ENCODE results near the gene RTL10. TPM values are rescaled to one million over a fixed set of nuclear protein-coding genes. Genes with fewer than 3 reads are reported as not detected.

Gene RTL10
- total RNA-seq, 1 experiment from 2014 or later = 25.6 TPM

DNA sequence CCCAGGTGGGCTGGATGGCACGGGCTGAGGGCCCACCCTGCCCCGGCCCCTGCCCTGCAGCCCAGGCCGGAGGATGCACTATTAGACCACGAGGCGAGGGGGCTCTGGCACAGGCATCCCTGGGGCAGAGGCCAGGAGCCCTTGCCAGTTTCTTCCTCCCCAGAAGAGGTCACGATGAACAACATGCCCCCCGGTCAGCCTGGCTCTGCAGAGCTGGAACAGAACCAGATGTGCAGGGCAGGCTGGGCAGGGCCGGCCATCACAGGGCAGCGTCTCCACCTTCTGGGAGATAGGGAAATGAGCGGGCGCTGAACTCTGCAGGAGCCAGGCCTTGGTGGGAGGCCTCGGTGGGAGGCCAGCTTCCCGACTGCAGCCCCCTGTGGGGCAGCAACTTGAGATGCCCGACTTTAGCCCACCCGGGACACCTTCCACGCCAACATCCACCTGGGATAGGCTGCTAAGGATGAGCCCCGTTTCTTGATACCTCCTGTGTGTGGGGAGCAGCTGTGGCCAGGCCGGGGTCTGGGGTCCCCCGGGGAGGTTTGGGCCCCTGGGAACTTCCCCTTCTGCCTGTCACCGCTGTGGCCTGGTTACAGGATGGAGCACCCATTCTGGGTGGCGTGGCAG is 21.8 kb upstream of the RTL10 start:
- intact Hi-C loops (cut with micrococcal nuclease; ENCODE audit: unreplicated experiment) = no loop called here
- ChIA-PET CTCF (no interaction called here), POLR2A (ENCODE audit: low non-redundant PET) (no interaction called here)
- Histone ChIP-seq H3K27me3 (replicated peaks; ENCODE audit: insufficient read depth, low read depth, low read length, poor library complexity) (no peaks in the 10 kb centered on the region), H3K36me3 (ENCODE audit: insufficient read depth, low read length, poor library complexity, severe bottlenecking) (peaks cover 3% of the 10 kb centered on the region), H3K4me3 (ENCODE audit: low read depth, low read length, poor library complexity, severe bottlenecking) (no peak overlapping the region), H3K9me3 (ENCODE audit: low read depth, low read length, poor library complexity, severe bottlenecking) (no peaks in the 10 kb centered on the region), H3K27ac (ENCODE audit: low read depth, low read length, poor library complexity, severe bottlenecking) (no peak overlapping the region), H3K4me1 (ENCODE audit: insufficient read depth, low read length, poor library complexity, severe bottlenecking) (peaks cover 28% of the 10 kb centered on the region)
- DNase-seq (ENCODE audit: low spot score) = no peak
- BruUV-seq (replicated peaks) = no TSS peak
- no peak for TF ChIP-seq CTCF (conservative IDR thresholded peaks at IDR 0.05; ENCODE audit: low read depth, low read length)
- TF ChIP-seq EZH2 (IDR thresholded peaks at IDR 0.05; ENCODE audit: borderline replicate concordance, low read depth, low read length, poor library complexity, severe bottlenecking) = no peak

- intact Hi-C loops (cut with micrococcal nuclease; ENCODE audit: unreplicated experiment) = no loop called here
- no TSS peak for BruUV-seq (replicated peaks)
- POLR2A ChIA-PET (ENCODE audit: low non-redundant PET) = no interaction called here
- CTCF ChIA-PET = no interaction called here
- H3K4me1 ChIP-seq (ENCODE audit: insufficient read depth, low read length, poor library complexity, severe bottlenecking) = peaks cover 21% of the 10 kb centered on the region
- H3K27ac ChIP-seq (ENCODE audit: low read depth, low read length, poor library complexity, severe bottlenecking) = peak overlapping the region; percentile 64
- H3K27me3 ChIP-seq (replicated peaks; ENCODE audit: insufficient read depth, low read depth, low read length, poor library complexity) = no peaks in the 10 kb centered on the region
- no peaks in the 10 kb centered on the region for H3K9me3 ChIP-seq (ENCODE audit: low read depth, low read length, poor library complexity, severe bottlenecking)
- TF ChIP-seq CTCF (conservative IDR thresholded peaks at IDR 0.05; ENCODE audit: low read depth, low read length) (no peak), EZH2 (IDR thresholded peaks at IDR 0.05; ENCODE audit: borderline replicate concordance, low read depth, low read length, poor library complexity, severe bottlenecking) (no peak)
- H3K36me3 ChIP-seq (ENCODE audit: insufficient read depth, low read length, poor library complexity, severe bottlenecking) = peaks cover 3% of the 10 kb centered on the region
- no peak for DNase-seq (ENCODE audit: low spot score)
- no peak overlapping the region for H3K4me3 ChIP-seq (ENCODE audit: low read depth, low read length, poor library complexity, severe bottlenecking)
Observed at GRCh38 chr22:19875531-19876313, 21.0 kb upstream of the RTL10 start.

DNA sequence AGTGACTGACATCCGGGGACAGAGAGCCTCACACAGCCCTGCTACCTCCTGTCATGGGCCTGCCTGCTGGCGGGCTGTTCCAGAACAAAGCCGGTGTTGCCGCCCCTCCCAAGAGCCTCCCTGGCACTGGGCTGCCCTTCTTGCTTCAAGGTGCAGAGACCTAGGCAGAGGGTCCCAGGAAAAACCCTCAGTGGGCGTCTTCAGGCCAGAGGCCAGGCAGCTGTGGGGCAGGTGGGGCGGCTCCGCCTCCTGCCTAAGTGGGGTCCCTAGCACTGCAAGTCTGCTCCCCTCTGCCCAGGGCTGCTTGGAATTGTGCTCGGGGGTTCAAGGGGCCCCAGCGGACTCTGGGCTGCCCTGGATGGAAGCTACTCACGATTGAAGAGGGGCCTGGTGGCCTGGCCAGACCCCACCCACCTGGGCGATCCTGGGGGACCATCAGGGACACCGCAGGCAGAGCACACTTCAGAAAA is 20.4 kb upstream of the RTL10 start:
- H3K4me1 ChIP-seq (ENCODE audit: insufficient read depth, low read length, poor library complexity, severe bottlenecking) = peaks cover 15% of the 10 kb centered on the region
- H3K36me3 ChIP-seq (ENCODE audit: insufficient read depth, low read length, poor library complexity, severe bottlenecking) = peaks cover 3% of the 10 kb centered on the region
- H3K4me3 ChIP-seq (ENCODE audit: low read depth, low read length, poor library complexity, severe bottlenecking) = no peak overlapping the region
- ChIA-PET POLR2A (ENCODE audit: low non-redundant PET) (no interaction called here), CTCF (no interaction called here)
- H3K27me3 ChIP-seq (replicated peaks; ENCODE audit: insufficient read depth, low read depth, low read length, poor library complexity) = no peaks in the 10 kb centered on the region
- H3K9me3 ChIP-seq (ENCODE audit: low read depth, low read length, poor library complexity, severe bottlenecking) = no peaks in the 10 kb centered on the region
- TF ChIP-seq EZH2 (IDR thresholded peaks at IDR 0.05; ENCODE audit: borderline replicate concordance, low read depth, low read length, poor library complexity, severe bottlenecking) = no peak
- no peak for TF ChIP-seq CTCF (conservative IDR thresholded peaks at IDR 0.05; ENCODE audit: low read depth, low read length)
- intact Hi-C loops (cut with micrococcal nuclease; ENCODE audit: unreplicated experiment) = no loop called here
- H3K27ac ChIP-seq (ENCODE audit: low read depth, low read length, poor library complexity, severe bottlenecking) = peak overlapping the region; percentile 64
- no TSS peak for BruUV-seq (replicated peaks)
- DNase-seq (ENCODE audit: low spot score) = no peak
